Suprapubic skin (tissue), 4 donors: ENCODE measurements around the gene FLT1. TPM values are rescaled to one million over a fixed set of nuclear protein-coding genes. Genes with fewer than 3 reads are reported as not detected.

Source experiments
- DNase-seq, 2 donors: peaks; one replicate each; pipeline ENCODE4 v3.0.0-alpha.2; 2019; ENCODE audit warnings: low spot score in 2 of 2
- H3K27ac ChIP-seq: fragments of 200-600 bp; sonication (generic); one replicate; pipeline ENCODE4 v1.5.1; 2019
- H3K27me3 ChIP-seq: fragments of 200-600 bp; sonication (generic); one replicate; pipeline ENCODE4 v1.5.1; 2019
- H3K36me3 ChIP-seq: fragments of 200-600 bp; sonication (generic); one replicate; pipeline ENCODE4 v1.5.1; 2019
- H3K4me1 ChIP-seq: fragments of 200-600 bp; sonication (generic); one replicate; pipeline ENCODE4 v1.5.1; 2019
- H3K4me3 ChIP-seq: fragments of 200-600 bp; sonication (generic); one replicate; pipeline ENCODE4 v1.5.1; 2019; ENCODE audit warnings: mild to moderate bottlenecking
- H3K9me3 ChIP-seq: fragments of 200-600 bp; sonication (generic); one replicate; pipeline ENCODE4 v1.5.1; 2019
- EP300 ChIP-seq: sonication (generic); formaldehyde crosslinking; IDR thresholded peaks from one replicate; pipeline ENCODE4 v1.6.1; 2017; ENCODE audit warnings: antibody characterized with exemption
- POLR2A ChIP-seq, 2 donors: fragments of 450-650 bp; IDR thresholded peaks; one replicate each; pipeline ENCODE4 v1.6.1; 2017; ENCODE audit warnings: antibody characterized with exemption in 2 of 2, mild to moderate bottlenecking in 2 of 2, moderate library complexity in 2 of 2
- POLR2AphosphoS5 ChIP-seq, 3 donors: sonication (generic); formaldehyde crosslinking; IDR thresholded peaks; one replicate each; pipeline ENCODE4 v1.6.1; 2017; ENCODE audit warnings: antibody characterized with exemption in 3 of 3
- WGBS: methylation state at CpG from one replicate; pipeline ENCODE4 v1.1.5; 2018; 5-methylcytosine and 5-hydroxymethylcytosine counted together
- total RNA-seq, 4 donors: library from RNA; depleted of rRNA; stranded (reverse); fragments of >200 nt; gene quantifications; one replicate each; pipeline ENCODE4 v1.1.0, GENCODE V29; 2016
- TF ChIP-seq, protein P1 (sequence below), 2 donors: fragments of 200-600 bp in 1 of 2; fragments of 450-650 bp in 1 of 2; sonication (generic) in 1 of 2; IDR thresholded peaks; one replicate each; pipeline ENCODE4 v1.5.1; 2016 to 2019; ENCODE audit warnings: antibody characterized with exemption in 2 of 2, mild to moderate bottlenecking in 1 of 2, moderate library complexity in 1 of 2

FLT1 gene
- total RNA-seq, 4 donors from 2014 or later, result 3.8 to 14.2 (median 6.8) TPM

DNA sequence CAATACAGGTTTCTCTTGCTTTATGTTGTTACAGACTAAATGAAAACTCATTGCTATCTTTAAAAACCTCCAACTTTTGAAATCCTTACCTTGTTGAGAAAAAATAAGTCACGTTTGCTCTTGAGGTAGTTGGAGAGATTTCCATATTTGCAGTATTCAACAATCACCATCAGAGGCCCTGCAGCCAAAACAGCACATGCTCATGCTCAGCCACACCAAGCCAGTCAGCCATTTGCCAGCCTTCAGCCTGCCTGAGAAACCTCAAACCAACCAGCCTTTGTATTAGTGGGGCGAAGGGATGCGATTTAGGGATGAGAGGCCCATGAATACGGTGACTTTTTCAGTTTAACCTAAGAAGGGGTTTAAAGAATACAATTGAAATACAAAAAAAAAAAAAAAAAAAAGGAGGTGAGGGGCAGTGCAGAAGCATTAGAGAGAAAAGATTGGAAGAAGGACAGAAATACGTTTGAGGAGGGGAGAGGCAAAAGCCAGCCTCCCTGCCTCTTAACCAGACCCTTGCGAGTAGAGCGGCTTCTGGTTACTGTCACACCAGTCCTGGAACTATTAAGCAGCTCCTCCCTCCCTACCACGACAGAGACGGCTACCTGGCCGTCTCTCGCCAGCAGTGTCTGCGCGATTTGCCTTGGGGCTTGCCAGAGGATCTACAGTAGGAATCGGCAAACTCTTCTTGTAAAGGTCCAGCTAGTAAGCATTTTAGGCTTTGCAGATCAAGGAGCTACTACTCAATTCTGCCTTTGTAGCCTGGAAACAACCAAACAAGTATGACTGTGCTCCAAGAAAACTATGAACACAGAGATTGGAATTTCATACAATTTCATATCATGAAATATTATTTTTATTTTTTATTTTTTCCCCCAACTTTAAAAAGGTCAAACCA, 167.3 kb downstream of the FLT1 start:
- H3K4me1 ChIP-seq, result peaks cover 9% of the 10 kb centered on the region
- H3K27me3 ChIP-seq, result no peaks in the 10 kb centered on the region
- no peak overlapping the region for H3K27ac ChIP-seq
- DNase-seq, result no peak
- no peak overlapping the region for H3K4me3 ChIP-seq
- WGBS, result 86% methylated on average over 14 of the region's 14 CpGs
- no peaks in the 10 kb centered on the region for H3K36me3 ChIP-seq
- H3K9me3 ChIP-seq, result no peaks in the 10 kb centered on the region
- no peak for TF ChIP-seq POLR2AphosphoS5 (IDR thresholded peaks at IDR 0.05)

DNA sequence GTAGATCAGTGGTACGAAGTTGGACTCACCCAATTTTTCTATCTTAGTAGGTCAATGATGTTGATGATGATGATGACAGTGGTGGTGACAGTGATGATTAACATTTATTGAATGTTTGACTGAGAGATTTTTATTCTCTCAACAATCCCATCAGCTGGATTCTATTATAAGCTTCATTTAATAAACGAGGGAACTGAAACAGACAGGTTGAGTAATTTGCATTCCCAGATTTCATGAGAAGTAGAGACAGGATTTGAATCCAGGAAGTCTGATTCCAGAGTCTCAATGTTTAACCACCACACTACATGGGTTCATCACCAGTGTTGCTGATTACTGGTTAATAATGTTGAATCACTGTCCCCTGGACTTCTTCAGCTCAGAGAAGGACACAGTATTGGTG, 168.9 kb downstream of the FLT1 start:
- WGBS, result 76% methylated on average over 2 of the region's 2 CpGs
- Histone ChIP-seq H3K36me3 (no peaks in the 10 kb centered on the region), H3K27ac (no peak overlapping the region), H3K4me1 (peaks cover 9% of the 10 kb centered on the region), H3K27me3 (no peaks in the 10 kb centered on the region), H3K4me3 (no peak overlapping the region), H3K9me3 (no peaks in the 10 kb centered on the region)
- DNase-seq, result no peak
- TF ChIP-seq EP300 (no peak), POLR2A (IDR thresholded peaks at IDR 0.05) (no peak), POLR2AphosphoS5 (IDR thresholded peaks at IDR 0.05) (no peak)
- TF ChIP-seq, protein P1, sequence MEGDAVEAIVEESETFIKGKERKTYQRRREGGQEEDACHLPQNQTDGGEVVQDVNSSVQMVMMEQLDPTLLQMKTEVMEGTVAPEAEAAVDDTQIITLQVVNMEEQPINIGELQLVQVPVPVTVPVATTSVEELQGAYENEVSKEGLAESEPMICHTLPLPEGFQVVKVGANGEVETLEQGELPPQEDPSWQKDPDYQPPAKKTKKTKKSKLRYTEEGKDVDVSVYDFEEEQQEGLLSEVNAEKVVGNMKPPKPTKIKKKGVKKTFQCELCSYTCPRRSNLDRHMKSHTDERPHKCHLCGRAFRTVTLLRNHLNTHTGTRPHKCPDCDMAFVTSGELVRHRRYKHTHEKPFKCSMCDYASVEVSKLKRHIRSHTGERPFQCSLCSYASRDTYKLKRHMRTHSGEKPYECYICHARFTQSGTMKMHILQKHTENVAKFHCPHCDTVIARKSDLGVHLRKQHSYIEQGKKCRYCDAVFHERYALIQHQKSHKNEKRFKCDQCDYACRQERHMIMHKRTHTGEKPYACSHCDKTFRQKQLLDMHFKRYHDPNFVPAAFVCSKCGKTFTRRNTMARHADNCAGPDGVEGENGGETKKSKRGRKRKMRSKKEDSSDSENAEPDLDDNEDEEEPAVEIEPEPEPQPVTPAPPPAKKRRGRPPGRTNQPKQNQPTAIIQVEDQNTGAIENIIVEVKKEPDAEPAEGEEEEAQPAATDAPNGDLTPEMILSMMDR (IDR thresholded peaks at IDR 0.05), result no peak

DNA sequence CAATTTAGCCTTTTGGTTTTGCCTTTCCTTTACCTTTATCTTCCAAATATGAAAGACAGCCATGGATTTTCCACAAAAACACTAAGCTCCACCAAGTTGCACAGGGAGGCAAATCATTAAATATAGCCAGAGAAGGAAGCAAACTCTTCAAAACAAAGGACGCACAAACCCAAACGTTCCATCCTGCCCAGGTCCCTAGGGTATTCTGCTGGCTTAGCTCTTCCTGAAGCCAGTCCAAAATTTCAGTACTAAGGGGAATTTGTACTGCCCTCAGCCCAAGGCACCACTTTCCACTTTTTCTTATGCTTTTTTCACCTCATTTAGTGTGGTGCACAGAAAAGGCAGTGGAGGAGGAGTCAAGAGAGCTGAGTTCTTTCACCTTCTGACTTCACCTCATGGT, 169.9 kb downstream of the FLT1 start:
- Histone ChIP-seq H3K27me3 (no peaks in the 10 kb centered on the region), H3K36me3 (no peaks in the 10 kb centered on the region), H3K9me3 (no peaks in the 10 kb centered on the region), H3K4me1 (peaks cover 9% of the 10 kb centered on the region), H3K4me3 (no peak overlapping the region), H3K27ac (no peak overlapping the region)
- 57% methylated on average over 2 of the region's 2 CpGs for WGBS
- DNase-seq, result no peak
- TF ChIP-seq, protein P1 (IDR thresholded peaks at IDR 0.05), result no peak
- TF ChIP-seq EP300, result no peak
- no peak for TF ChIP-seq POLR2AphosphoS5 (IDR thresholded peaks at IDR 0.05)
- no peak for TF ChIP-seq POLR2A (IDR thresholded peaks at IDR 0.05)

DNA sequence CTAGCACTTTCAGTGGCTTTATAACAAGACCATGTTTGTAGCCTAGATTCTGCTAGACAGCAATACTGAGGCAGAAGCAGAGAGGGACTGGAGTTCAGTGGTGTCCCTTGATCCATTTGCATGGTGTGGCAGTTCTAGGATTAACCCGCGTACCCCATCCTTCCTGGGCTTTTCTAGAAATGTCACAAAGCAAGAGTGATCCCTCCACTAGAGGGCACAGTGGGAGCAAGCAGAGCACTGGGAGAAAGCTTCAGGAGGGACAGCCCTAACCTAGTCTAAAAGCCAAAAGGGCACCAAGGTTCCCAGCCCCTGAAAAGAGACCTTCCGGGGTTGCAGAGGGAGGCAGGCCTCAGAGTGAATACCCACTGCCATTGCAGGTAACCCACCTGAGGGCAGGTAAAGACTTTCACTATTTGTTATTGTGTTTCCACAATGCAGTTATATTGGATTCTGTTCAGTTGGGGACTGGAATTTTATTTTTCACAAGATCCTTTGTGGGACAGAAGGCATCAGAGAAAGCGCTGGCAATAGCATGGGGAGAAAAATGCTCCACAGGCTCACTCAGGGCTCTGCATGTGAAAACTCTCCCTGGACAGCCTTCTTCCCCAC, 170.6 kb downstream of the FLT1 start:
- Histone ChIP-seq H3K27me3 (no peaks in the 10 kb centered on the region), H3K4me1 (peaks cover 6% of the 10 kb centered on the region), H3K36me3 (no peaks in the 10 kb centered on the region), H3K27ac (no peak overlapping the region), H3K9me3 (no peaks in the 10 kb centered on the region), H3K4me3 (no peak overlapping the region)
- DNase-seq, result no peak
- TF ChIP-seq POLR2AphosphoS5 (IDR thresholded peaks at IDR 0.05) (no peak), POLR2A (IDR thresholded peaks at IDR 0.05) (no peak)
- TF ChIP-seq, protein P1 (IDR thresholded peaks at IDR 0.05), result peak; percentile 37 to 56
- WGBS, result 23% methylated on average over 4 of the region's 4 CpGs

DNA sequence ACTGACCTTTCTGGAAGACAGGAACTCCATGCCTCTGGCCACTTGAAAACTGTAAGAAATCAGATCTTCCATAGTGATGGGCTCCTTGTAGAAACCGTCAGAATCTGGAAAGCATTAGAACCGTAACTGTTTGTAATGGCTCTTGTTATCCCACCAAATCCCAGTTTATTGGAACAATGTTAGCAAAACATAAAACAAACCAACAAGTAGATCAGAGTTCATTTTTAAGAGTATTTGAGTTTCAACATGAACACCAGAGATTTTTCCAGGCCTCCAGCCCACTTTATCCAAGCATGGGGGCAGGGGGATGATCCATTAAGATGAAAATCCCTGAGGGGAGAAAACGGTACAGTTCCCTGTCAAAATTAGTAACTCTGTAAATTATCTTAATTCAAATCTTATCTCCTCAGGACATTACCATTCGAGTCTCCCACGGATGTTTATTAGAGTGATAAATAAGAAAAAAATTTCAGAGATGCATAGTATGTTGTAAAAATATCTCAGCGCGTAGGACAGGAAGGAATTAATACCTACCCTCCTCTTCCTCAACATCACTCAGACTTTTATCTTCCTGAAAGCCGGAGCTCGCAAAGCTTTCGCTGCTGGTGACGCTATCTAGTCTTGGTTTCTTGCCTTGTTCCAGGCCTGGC, 172.5 kb downstream of the FLT1 start:
- 59% methylated on average over 11 of the region's 11 CpGs for WGBS
- peaks cover 5% of the 10 kb centered on the region for H3K4me1 ChIP-seq

More for the DNA sequence above, 172.5 kb downstream of the FLT1 start:
- Histone ChIP-seq H3K9me3 (no peaks in the 10 kb centered on the region), H3K4me3 (no peak overlapping the region), H3K27ac (no peak overlapping the region), H3K36me3 (no peaks in the 10 kb centered on the region), H3K27me3 (no peaks in the 10 kb centered on the region)
- no peak for TF ChIP-seq POLR2AphosphoS5 (IDR thresholded peaks at IDR 0.05)
- TF ChIP-seq, protein P1 (IDR thresholded peaks at IDR 0.05), result no peak
- TF ChIP-seq POLR2A (IDR thresholded peaks at IDR 0.05), result no peak
- TF ChIP-seq EP300, result no peak
- DNase-seq, result no peak
